ENCODE results near the gene MPC2. TPM values are rescaled to one million over a fixed set of nuclear protein-coding genes. Genes with fewer than 3 reads are reported as not detected.
"Not testable (repeated sequence)": the region's sequence is repeated elsewhere in the genome, so short reads cannot be mapped to it uniquely, and the experiment has no call there.

MPC2 gene
- total RNA-seq, 6 donors from 2014 or later, result 11.5 to 55.6 (median 26.7) TPM

- no peaks in the 10 kb centered on the region for H3K4me1 ChIP-seq
- H3K27ac ChIP-seq, result no peak overlapping the region
- no peaks in the 10 kb centered on the region for H3K27me3 ChIP-seq
- H3K36me3 ChIP-seq, result no peaks in the 10 kb centered on the region
- DNase-seq (no peak), ATAC-seq (ENCODE audit: low FRiP score in 2 of 2) (no peak)
- H3K4me3 ChIP-seq, result no peak overlapping the region
- TF ChIP-seq POLR2AphosphoS5 (IDR thresholded peaks at IDR 0.05), result no peak
- TF ChIP-seq CTCF (IDR thresholded peaks at IDR 0.05), result no peak
- TF ChIP-seq EP300 (IDR thresholded peaks at IDR 0.05), result no peak
- no peak for TF ChIP-seq POLR2A (IDR thresholded peaks at IDR 0.05)
- no peaks in the 10 kb centered on the region for H3K9me3 ChIP-seq
Observed at GRCh38 chr1:167871331-167871730, 65.5 kb downstream of the MPC2 start.

- H3K27me3 ChIP-seq; ATAC-seq (ENCODE audit: low FRiP score in 2 of 2); H3K4me3 ChIP-seq; DNase-seq; H3K9me3 ChIP-seq; H3K4me1 ChIP-seq; H3K27ac ChIP-seq; H3K36me3 ChIP-seq: not testable (repeated sequence)
- 58 to 63% methylated on average over 16 of the region's 16 CpGs for WGBS, 2 donors
Observed at GRCh38 chr1:167869157-167870001, 67.5 kb downstream of the MPC2 start.

GRCh38 chr1:167866739-167867414 lies 70.0 kb downstream of the MPC2 start:
- H3K4me3 ChIP-seq; ATAC-seq (ENCODE audit: low FRiP score in 2 of 2); H3K4me1 ChIP-seq; H3K36me3 ChIP-seq; H3K27me3 ChIP-seq; H3K9me3 ChIP-seq; DNase-seq; H3K27ac ChIP-seq: not testable (repeated sequence)
- 89 to 92% methylated on average over 7 to 8 of the region's 8 CpGs for WGBS, 2 donors

Other genes with a start within 250 kb of the MPC2 start
- 10 to 100 TPM; 28.3 to 80.6 (median 65.4) TPM for gene MPZL1, start 215.1 kb downstream of the MPC2 start, total RNA-seq
- gene ADCY10, start 22.9 kb downstream of the MPC2 start, total RNA-seq, result under 1 TPM in 4 of 6 donors, not detected in 2; 0.11 to 0.49 (median 0.18) TPM
- 100 to 1,000 TPM in 1 of 6 donors, 10 to 100 TPM in 5; 37.5 to 110 (median 55.5) TPM for gene DCAF6, start 389 bp downstream of the MPC2 start, total RNA-seq
- gene GPR161, start 199.9 kb upstream of the MPC2 start, total RNA-seq, result 10 to 100 TPM in 3 of 6 donors, 1 to 10 TPM in 3; 1.0 to 13.6 (median 8.5) TPM
- gene TIPRL, start 241.9 kb upstream of the MPC2 start, total RNA-seq, result 10 to 100 TPM in 4 of 6 donors, 1 to 10 TPM in 2; 7.2 to 26.1 (median 18.4) TPM